Heart right ventricle (tissue), 16 donors: ENCODE measurements around the gene WWOX. TPM values are rescaled to one million over a fixed set of nuclear protein-coding genes. Genes with fewer than 3 reads are reported as not detected.

ENCODE experiments used
- ATAC-seq, 8 donors: fragments of 200-7000 bp; cut with Tn5 transposase; one replicate each; pipeline ENCODE4 v1.9.1; 2020; ENCODE audit warnings: mild to moderate bottlenecking in 8 of 8, moderate library complexity in 8 of 8, moderate number of reproducible peaks in 1 of 8
- DNase-seq, 2 donors: peaks; one replicate each; pipeline ENCODE4 v3.0.0-alpha.2; 2020
- H3K27ac ChIP-seq, 10 donors: fragments of 200-600 bp; sonication (generic) in 2 of 10; one replicate each; pipeline versions ENCODE4 v1.5.0 to v1.8.0; 2020 to 2022; ENCODE audit warnings: mild to moderate bottlenecking in 3 of 10
- H3K27me3 ChIP-seq, 7 donors: fragments of 200-600 bp; one replicate each; pipeline ENCODE4 v1.8.0; 2021 to 2022; ENCODE audit warnings: mild to moderate bottlenecking in 2 of 7
- H3K36me3 ChIP-seq, 9 donors: fragments of 200-600 bp; sonication (generic) in 1 of 9; one replicate each; pipeline versions ENCODE4 v1.5.0 to v1.8.0; 2020 to 2022; ENCODE audit warnings: mild to moderate bottlenecking in 2 of 9
- H3K4me1 ChIP-seq, 9 donors: fragments of 200-600 bp; sonication (generic) in 1 of 9; one replicate each; pipeline versions ENCODE4 v1.5.0 to v1.8.0; 2020 to 2022; ENCODE audit warnings: mild to moderate bottlenecking in 4 of 9
- H3K4me3 ChIP-seq, 10 donors: fragments of 200-600 bp; sonication (generic) in 2 of 10; one replicate each; pipeline versions ENCODE4 v1.5.0 to v1.8.0; 2020 to 2022; ENCODE audit warnings: mild to moderate bottlenecking in 7 of 10, moderate library complexity in 2 of 10
- H3K9me3 ChIP-seq, 11 donors: fragments of 200-600 bp in 10 of 11; sonication (generic) in 2 of 11; one replicate each; pipeline versions ENCODE4 v1.5.0 to v1.8.0; 2013 to 2022; ENCODE audit warnings: mild to moderate bottlenecking in 2 of 11, control low read depth in 1 of 11, moderate library complexity in 1 of 11
- CTCF ChIP-seq, 9 donors: fragments of 200-600 bp; sonication (generic) in 2 of 9; IDR thresholded peaks; one replicate each; pipeline versions ENCODE4 v1.5.0 to v1.8.0; 2021 to 2022; ENCODE audit warnings: antibody characterized with exemption in 9 of 9, mild to moderate bottlenecking in 5 of 9, moderate library complexity in 1 of 9
- WGBS, 2 donors: extraction: QIAGEN DNeasy Blood & Tissue Kit; methylation state at CpG; one replicate each; pipeline ENCODE4 v1.1.7; 2013; ENCODE audit warnings: inconsistent platforms in 1 of 2; 5-methylcytosine and 5-hydroxymethylcytosine counted together
- intact Hi-C, 10 donors: fragments of 100-400 bp; cut with DNase I; formaldehyde crosslinking; loops; one replicate each; pipeline versions ENCODE4 v1.11.1 to v1.14.2; 2022
- polyA plus RNA-seq, 2 donors: library from polyadenylated mRNA; stranded (reverse); fragments of 200-250 nt; gene quantifications; one replicate each; pipeline ENCODE4 v1.2.3, GENCODE V29; 2013
- total RNA-seq, 10 donors: library from RNA; stranded (reverse); fragmentation: NEBNext Ultra II Directional in 3 of 10; extraction: Animal tissue kit (Norgen Biotek cat#: 25700) in 3 of 10; gene quantifications; one replicate each; pipeline versions ENCODE4 v1.2.1 to v1.2.4, GENCODE V29; 2021 to 2023
- donor health status: Arrhythmogenic right ventricular cardiomyopathy.
- donor health status: ischemic (EF 13 %, LVEDD 7.1; RV severe dilation, severe dysfunction).
- donor health status: healthy with polysubstance abuse.
- donor health status: DM: no; HTN: yes; CAD: no.
- donor health status: DM: no; HTN: no; CAD: no.
- donor health status: ischemic (EF 25% LVEDD 6.9; RV normal size, moderate dysfunction).
- donor health status: ischemic (EF 25% LVEDD 5.7; RV mildly dilated, moderate dysfunction).
- donor health status: healthy.
- donor health status: DM: yes; HTN: yes; CAD: no.
- donor health status: Ischemic cardiomyopathy.
- donor health status: ischemic (EF 35%, LVEDD 5.7; RV mildly dilated, moderate dysfunction).
- donor health status: nonischemic (EF 11% LVEDD 7.7; RV severe dilation, severe dysfunction).
- donor health status: DM: yes; HTN: yes; CAD: no.
- donor health status: PGD.
- donor health status: ischemic (EF 29% LVEDD 5.4; RV normal size, mild dysfunction).
- donor health status: nonischemic (EF 23%, LVEDD 6.1; RV moderate dilation, normal function).

WWOX gene
- total and polyA plus RNA-seq, 12 donors, result 4.9 to 15.0 (median 9.9) TPM

GRCh38 chr16:78146807-78147206, 47.4 kb downstream of the WWOX start:
- no peaks in the 10 kb centered on the region for H3K9me3 ChIP-seq
- DNase-seq (no peak), ATAC-seq (no peak)
- H3K27ac ChIP-seq, result no peak overlapping the region
- intact Hi-C loops, result no loop called here
- peaks cover 0 to 8% (median 0%) of the 10 kb centered on the region in 9 donors for H3K4me1 ChIP-seq
- WGBS, 2 donors, result 79 to 94% methylated on average over 5 of the region's 5 CpGs
- H3K27me3 ChIP-seq, result no peaks in the 10 kb centered on the region
- H3K4me3 ChIP-seq, result no peak overlapping the region
- no peak for TF ChIP-seq CTCF (IDR thresholded peaks at IDR 0.05)
- no peaks in the 10 kb centered on the region for H3K36me3 ChIP-seq

GRCh38 chr16:78147911-78148401, 48.5 kb downstream of the WWOX start:
- no peaks in the 10 kb centered on the region for H3K9me3 ChIP-seq
- H3K27me3 ChIP-seq, result no peaks in the 10 kb centered on the region
- 70 to 77% methylated on average over 10 of the region's 10 CpGs for WGBS, 2 donors
- H3K4me3 ChIP-seq, result no peak overlapping the region
- H3K4me1 ChIP-seq, result peaks cover 0 to 4% (median 0%) of the 10 kb centered on the region in 9 donors
- no peaks in the 10 kb centered on the region for H3K36me3 ChIP-seq
- H3K27ac ChIP-seq, result no peak overlapping the region
- intact Hi-C loops, result no loop called here
- ATAC-seq (no peak), DNase-seq (no peak)
- no peak for TF ChIP-seq CTCF (IDR thresholded peaks at IDR 0.05)

GRCh38 chr16:78150233-78150632, 50.8 kb downstream of the WWOX start:
- no peak overlapping the region for H3K27ac ChIP-seq
- no peaks in the 10 kb centered on the region for H3K36me3 ChIP-seq
- ATAC-seq (no peak), DNase-seq (no peak)
- H3K27me3 ChIP-seq, result no peaks in the 10 kb centered on the region
- no peaks in the 10 kb centered on the region for H3K4me1 ChIP-seq
- 81 to 92% methylated on average over 6 of the region's 6 CpGs for WGBS, 2 donors
- H3K9me3 ChIP-seq, result no peaks in the 10 kb centered on the region
- intact Hi-C loops, result no loop called here
- H3K4me3 ChIP-seq, result no peak overlapping the region
- TF ChIP-seq CTCF (IDR thresholded peaks at IDR 0.05), result no peak

- H3K36me3 ChIP-seq, result no peaks in the 10 kb centered on the region
- no peak overlapping the region for H3K4me3 ChIP-seq
- 76 to 85% methylated on average over 5 of the region's 5 CpGs for WGBS, 2 donors
- no peak for TF ChIP-seq CTCF (IDR thresholded peaks at IDR 0.05)
- ATAC-seq (no peak), DNase-seq (no peak)
- H3K27me3 ChIP-seq, result no peaks in the 10 kb centered on the region
- H3K27ac ChIP-seq, result no peak overlapping the region
- H3K9me3 ChIP-seq, result peaks cover 0 to 18% (median 0%) of the 10 kb centered on the region in 11 donors
- H3K4me1 ChIP-seq, result no peaks in the 10 kb centered on the region
- intact Hi-C loops, result no loop called here
These were observed 55.4 kb downstream of the WWOX start for GRCh38 chr16:78154729-78155461.
